ENCODE measurements around the gene ITSN2. TPM values are rescaled to one million over a fixed set of nuclear protein-coding genes. Genes with fewer than 3 reads are reported as not detected.

Gene ITSN2
- polyA plus RNA-seq, 1 donor (not counting 4 experiments of a cell fraction or from before 2014, with no cell fraction given), result 19.7 TPM

DNA sequence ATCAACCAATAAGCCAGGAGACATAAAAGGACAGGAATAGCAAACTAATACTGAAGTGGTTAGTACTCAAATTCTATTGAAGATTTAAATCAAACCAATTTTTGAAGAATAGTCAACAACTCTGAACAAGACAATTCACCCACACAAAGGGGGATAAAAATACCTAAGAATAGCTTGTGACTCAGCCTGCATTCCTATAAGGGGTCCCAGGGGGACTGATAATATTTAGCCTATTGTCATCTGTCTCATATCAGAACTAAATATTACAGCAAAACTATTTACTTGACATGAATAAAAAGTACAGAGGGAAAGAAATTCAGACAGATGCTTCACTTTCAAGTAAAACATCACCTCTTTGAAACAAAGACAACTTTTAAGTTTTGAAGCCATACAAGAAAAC is 7.7 kb downstream of the ITSN2 start:
- no peak overlapping the region for H3K9ac ChIP-seq (ENCODE audit: control insufficient read depth, extremely low read depth, insufficient read depth, low read length)
- peaks cover 2% of the 10 kb centered on the region for H3K9me1 ChIP-seq (ENCODE audit: control insufficient read depth, extremely low read depth, insufficient read depth, low read length)
- no peak overlapping the region for H3K4me2 ChIP-seq (ENCODE audit: control insufficient read depth, extremely low read depth, insufficient read depth, low read depth, low read length)
- H3K9me3 ChIP-seq (ENCODE audit: control insufficient read depth, low read depth, low read length), result no peaks in the 10 kb centered on the region
- H3K27me3 ChIP-seq (ENCODE audit: control insufficient read depth, extremely low read depth, insufficient read depth, low read length), result no peaks in the 10 kb centered on the region
- peaks cover 76% of the 10 kb centered on the region for H3K79me2 ChIP-seq (ENCODE audit: control insufficient read depth, insufficient read depth, low read length)
- H3K4me3 ChIP-seq (ENCODE audit: control insufficient read depth in 2 of 3, extremely low read depth in 1 of 3, insufficient read depth in 2 of 3, low read depth in 1 of 3, low read length in 3 of 3), result no peak overlapping the region
- no peak for FAIRE-seq
- H3K36me3 ChIP-seq (ENCODE audit: control insufficient read depth in 2 of 2, extremely low read depth in 1 of 2, insufficient read depth in 2 of 2, low read length in 2 of 2), result no peaks in the 10 kb centered on the region
- DNase-seq (ENCODE audit: low read depth, low spot score), result no peak
- H3K27ac ChIP-seq (ENCODE audit: control insufficient read depth, insufficient read depth, low read length), result no peak overlapping the region
- no peaks in the 10 kb centered on the region for H4K20me1 ChIP-seq (ENCODE audit: control insufficient read depth, extremely low read depth, insufficient read depth, low read length)
- no peak overlapping the region for H2AFZ ChIP-seq (ENCODE audit: control insufficient read depth, low read length)
- dilution Hi-C loops (cut with MboI; ENCODE audit: extremely low pct_ligation_motif_present, low sequenced_read_pairs), result no loop called here
- TF ChIP-seq, protein P1, sequence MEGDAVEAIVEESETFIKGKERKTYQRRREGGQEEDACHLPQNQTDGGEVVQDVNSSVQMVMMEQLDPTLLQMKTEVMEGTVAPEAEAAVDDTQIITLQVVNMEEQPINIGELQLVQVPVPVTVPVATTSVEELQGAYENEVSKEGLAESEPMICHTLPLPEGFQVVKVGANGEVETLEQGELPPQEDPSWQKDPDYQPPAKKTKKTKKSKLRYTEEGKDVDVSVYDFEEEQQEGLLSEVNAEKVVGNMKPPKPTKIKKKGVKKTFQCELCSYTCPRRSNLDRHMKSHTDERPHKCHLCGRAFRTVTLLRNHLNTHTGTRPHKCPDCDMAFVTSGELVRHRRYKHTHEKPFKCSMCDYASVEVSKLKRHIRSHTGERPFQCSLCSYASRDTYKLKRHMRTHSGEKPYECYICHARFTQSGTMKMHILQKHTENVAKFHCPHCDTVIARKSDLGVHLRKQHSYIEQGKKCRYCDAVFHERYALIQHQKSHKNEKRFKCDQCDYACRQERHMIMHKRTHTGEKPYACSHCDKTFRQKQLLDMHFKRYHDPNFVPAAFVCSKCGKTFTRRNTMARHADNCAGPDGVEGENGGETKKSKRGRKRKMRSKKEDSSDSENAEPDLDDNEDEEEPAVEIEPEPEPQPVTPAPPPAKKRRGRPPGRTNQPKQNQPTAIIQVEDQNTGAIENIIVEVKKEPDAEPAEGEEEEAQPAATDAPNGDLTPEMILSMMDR (optimal IDR thresholded peaks at IDR 0.05 in 1 of 3, IDR thresholded peaks at IDR 0.05 in 1 of 3, conservative IDR thresholded peaks at IDR 0.05 in 1 of 3; ENCODE audit: extremely low read depth in 1 of 3, insufficient read depth in 2 of 3, low read length in 3 of 3), result no peak
- peaks cover 6% of the 10 kb centered on the region for H3K4me1 ChIP-seq (ENCODE audit: control insufficient read depth, extremely low read depth, insufficient read depth, low read length)

DNA sequence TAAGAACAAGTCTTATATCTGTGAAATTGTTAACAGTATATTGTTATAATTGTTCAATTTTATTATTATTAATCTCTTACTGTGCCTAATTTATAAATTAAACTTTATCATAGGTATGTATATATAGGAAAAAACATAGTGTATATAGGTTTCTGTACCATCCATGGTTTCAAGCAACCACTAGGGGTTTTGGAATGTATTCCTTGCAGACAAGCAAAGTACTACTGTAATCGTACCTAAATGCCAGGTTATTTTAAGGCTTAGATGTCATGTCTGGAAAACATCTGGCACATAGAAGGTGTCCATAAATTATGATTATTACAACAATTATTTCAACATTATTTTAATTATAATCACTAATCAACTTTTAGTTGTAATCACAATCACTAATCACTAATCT is 8.4 kb downstream of the ITSN2 start:
- no peak for TF ChIP-seq EZH2 (IDR thresholded peaks at IDR 0.05; ENCODE audit: low read length)
- TF ChIP-seq, protein P1 (optimal IDR thresholded peaks at IDR 0.05 in 1 of 3, IDR thresholded peaks at IDR 0.05 in 1 of 3, conservative IDR thresholded peaks at IDR 0.05 in 1 of 3; ENCODE audit: extremely low read depth in 1 of 3, insufficient read depth in 2 of 3, low read length in 3 of 3), result no peak
- H3K4me2 ChIP-seq (ENCODE audit: control insufficient read depth, extremely low read depth, insufficient read depth, low read depth, low read length), result no peak overlapping the region
- no peaks in the 10 kb centered on the region for H3K36me3 ChIP-seq (ENCODE audit: control insufficient read depth in 2 of 2, extremely low read depth in 1 of 2, insufficient read depth in 2 of 2, low read length in 2 of 2)
- no peak for FAIRE-seq
- H3K9me3 ChIP-seq (ENCODE audit: control insufficient read depth, low read depth, low read length), result no peaks in the 10 kb centered on the region
- H3K27me3 ChIP-seq (ENCODE audit: control insufficient read depth, extremely low read depth, insufficient read depth, low read length), result no peaks in the 10 kb centered on the region
- H3K4me3 ChIP-seq (ENCODE audit: control insufficient read depth in 2 of 3, extremely low read depth in 1 of 3, insufficient read depth in 2 of 3, low read depth in 1 of 3, low read length in 3 of 3), result no peak overlapping the region
- peaks cover 73% of the 10 kb centered on the region for H3K79me2 ChIP-seq (ENCODE audit: control insufficient read depth, insufficient read depth, low read length)
- H4K20me1 ChIP-seq (ENCODE audit: control insufficient read depth, extremely low read depth, insufficient read depth, low read length), result no peaks in the 10 kb centered on the region
- peaks cover 2% of the 10 kb centered on the region for H3K9me1 ChIP-seq (ENCODE audit: control insufficient read depth, extremely low read depth, insufficient read depth, low read length)
- no peak overlapping the region for H2AFZ ChIP-seq (ENCODE audit: control insufficient read depth, low read length)
- H3K4me1 ChIP-seq (ENCODE audit: control insufficient read depth, extremely low read depth, insufficient read depth, low read length), result peaks cover 6% of the 10 kb centered on the region
- dilution Hi-C loops (cut with MboI; ENCODE audit: extremely low pct_ligation_motif_present, low sequenced_read_pairs), result no loop called here
- DNase-seq (ENCODE audit: low read depth, low spot score), result no peak
- H3K27ac ChIP-seq (ENCODE audit: control insufficient read depth, insufficient read depth, low read length), result no peak overlapping the region
- no peak overlapping the region for H3K9ac ChIP-seq (ENCODE audit: control insufficient read depth, extremely low read depth, insufficient read depth, low read length)

Data from keratinocyte (primary cell).